K562 (cell line): Measurements from ENCODE around the gene TRPC5OS. TPM values are rescaled to one million over a fixed set of nuclear protein-coding genes. Genes with fewer than 3 reads are reported as not detected.

Experiments used
- ATAC-seq: fragments of 200-7000 bp; cut with Tn5 transposase; 3 replicates; pipeline ENCODE4 v1.9.1; 2020; ENCODE audit warnings: moderate library complexity
- BruUV-seq: library from RNA; stranded (reverse); fragments of 400-500 nt; replicated peaks from 2 replicates; lab custom pipeline; 2021; lab: Mats Ljungman, UMichigan
- CTCF ChIA-PET: fragments of 300-600 bp; formaldehyde crosslinking; extraction: SDS; loops from one replicate; lab custom pipeline; 2021; ENCODE audit warnings: low intra/inter-chr PET ratio; lab: Yijun Ruan, JAX
- POLR2A ChIA-PET: fragments of 300-600, 350-650 bp; sonication (Branson Sonifier 250); formaldehyde crosslinking; extraction: SDS; loops from one replicate; lab custom pipeline; 2021; ENCODE audit warnings: antibody characterized with exemption, inconsistent platforms; lab: Yijun Ruan, JAX
- DNase-seq, 4 experiments: peaks; one replicate each; pipeline versions ENCODE4 v3.0.0 to v3.0.0-alpha.2; 2011 to 2018; ENCODE audit warnings: low spot score in 3 of 4, mixed read lengths in 3 of 4; ENCODE audit errors: extremely low read depth in 1 of 4
- FAIRE-seq: peaks from 2 replicates; lab custom pipeline; 2011; peaks lifted over from hg19 to GRCh38; lab: Jason Lieb, UNC
- H2AFZ ChIP-seq: 2 replicates; pipeline ENCODE4 v1.6.0; 2011; ENCODE audit warnings: low read depth, low read length, control low read depth, inconsistent platforms
- H3K27ac ChIP-seq: fragments of 200-600 bp; 3 replicates; pipeline ENCODE4 v1.8.0; 2011; ENCODE audit warnings: low read depth, mild to moderate bottlenecking, control low read depth, inconsistent platforms, low read length, moderate library complexity, mixed read lengths; ENCODE audit errors: extremely low read depth
- H3K27me3 ChIP-seq, 2 experiments: fragments of 300-600 bp in 1 of 2; 2 replicates in 1 of 2; 3 replicates in 1 of 2; pipeline versions ENCODE4 v1.6.0 to v1.8.0; 2011; ENCODE audit warnings: inconsistent platforms in 2 of 2, low read length in 2 of 2, mild to moderate bottlenecking in 1 of 2, mixed read lengths in 1 of 2, moderate library complexity in 1 of 2; ENCODE audit not compliant: control insufficient read depth in 2 of 2, insufficient read depth in 2 of 2
- H3K36me3 ChIP-seq: fragments of 300-600 bp; 3 replicates; pipeline ENCODE4 v1.8.0; 2011; ENCODE audit warnings: mild to moderate bottlenecking, low read length, inconsistent platforms; ENCODE audit not compliant: control insufficient read depth, insufficient read depth
- H3K4me1 ChIP-seq, 2 experiments: fragments of 200-600 bp in 1 of 2; replicated peaks in 1 of 2; 2 replicates in 1 of 2; 3 replicates in 1 of 2; pipeline versions ENCODE4 v1.5.1 to v1.8.0; 2011; ENCODE audit warnings: inconsistent platforms in 2 of 2, low read length in 2 of 2, mild to moderate bottlenecking in 1 of 2, mixed read lengths in 1 of 2, moderate library complexity in 1 of 2; ENCODE audit not compliant: control insufficient read depth in 2 of 2, insufficient read depth in 2 of 2
- H3K4me2 ChIP-seq: 2 replicates; pipeline ENCODE4 v1.6.1; 2011; ENCODE audit warnings: low read length, control low read depth, inconsistent platforms, mixed read lengths; ENCODE audit not compliant: insufficient read depth
- H3K4me3 ChIP-seq: fragments of 200-600 bp; sonication (generic), shearing (Covaris generic); 2 replicates; pipeline ENCODE4 v1.5.1; 2016; ENCODE audit warnings: control low read depth, inconsistent platforms
- H3K79me2 ChIP-seq: fragments of 200-600 bp; 3 replicates; pipeline ENCODE4 v1.8.0; 2011; ENCODE audit warnings: low read length, inconsistent platforms; ENCODE audit not compliant: control insufficient read depth, insufficient read depth
- H3K9ac ChIP-seq, 2 experiments: 2 replicates each; pipeline versions ENCODE4 v1.6.0 to v1.6.1; 2011; ENCODE audit warnings: low read depth in 2 of 2, low read length in 2 of 2, control low read depth in 1 of 2, inconsistent platforms in 1 of 2, mild to moderate bottlenecking in 1 of 2, mixed read lengths in 1 of 2; ENCODE audit not compliant: insufficient read depth in 1 of 2
- H3K9me1 ChIP-seq: one replicate; pipeline ENCODE4 v1.6.0; 2011; ENCODE audit warnings: inconsistent platforms, mild to moderate bottlenecking, low read length, moderate library complexity; ENCODE audit not compliant: control insufficient read depth, insufficient read depth
- H3K9me3 ChIP-seq: replicated peaks from 2 replicates; pipeline ENCODE4 v1.5.1; 2011; ENCODE audit warnings: low read depth, low read length, inconsistent platforms; ENCODE audit not compliant: control insufficient read depth, insufficient read depth
- H4K20me1 ChIP-seq: replicated peaks from 2 replicates; pipeline ENCODE4 v1.6.1; 2011; ENCODE audit warnings: low read length, inconsistent platforms, mixed read lengths; ENCODE audit not compliant: control insufficient read depth, insufficient read depth
- CBX5 ChIP-seq: IDR thresholded peaks from 2 replicates; pipeline ENCODE4 v1.6.1; 2014; ENCODE audit warnings: low read depth, borderline replicate concordance
- CREB1 ChIP-seq, 2 experiments: sonication (generic) in 1 of 2; formaldehyde crosslinking in 1 of 2; IDR thresholded peaks; 2 replicates each; pipeline versions ENCODE4 v1.6.1 to v1.8.0; 2012 to 2022; ENCODE audit warnings: inconsistent platforms in 1 of 2, mild to moderate bottlenecking in 1 of 2, missing genetic modification reagents in 1 of 2, moderate library complexity in 1 of 2
- DDX20 ChIP-seq: fragments of 450-650 bp; IDR thresholded peaks from 2 replicates; pipeline ENCODE4 v1.6.1; 2016; ENCODE audit warnings: missing genetic modification characterization, low read depth, mild to moderate bottlenecking, missing compliant biosample characterization, moderate library complexity
- E2F3 ChIP-seq: fragments of 250-450 bp; sonication (Bioruptor Pico); IDR thresholded peaks from 2 replicates; pipeline ENCODE4 v1.4.0; 2020; ENCODE audit warnings: mild to moderate bottlenecking
- FOXA1 ChIP-seq: fragments of 450-650 bp; IDR thresholded peaks from 2 replicates; pipeline ENCODE4 v1.6.1; 2016; ENCODE audit warnings: mild to moderate bottlenecking, borderline replicate concordance
- PHTF2 ChIP-seq: fragments of 250-450 bp; sonication (Bioruptor Pico); IDR thresholded peaks from 2 replicates; pipeline ENCODE4 v1.5.0; 2021; ENCODE audit warnings: mild to moderate bottlenecking
- SRSF1 ChIP-seq: fragments of 200-400 bp; formaldehyde crosslinking; IDR thresholded peaks from 2 replicates; pipeline ENCODE4 v1.6.1; 2017; ENCODE audit warnings: mild to moderate bottlenecking, low read depth, low read length, moderate library complexity
- TCF3 ChIP-seq: sonication (generic); formaldehyde crosslinking; IDR thresholded peaks from 2 replicates; pipeline ENCODE4 v1.4.0; 2020; ENCODE audit warnings: mild to moderate bottlenecking, missing genetic modification reagents
- ZBED1 ChIP-seq: IDR thresholded peaks from 2 replicates; pipeline ENCODE4 v1.6.1; 2014
- ZNF143 ChIP-seq: sonication (generic); formaldehyde crosslinking; IDR thresholded peaks from 2 replicates; pipeline ENCODE4 v1.9.0; 2022; ENCODE audit warnings: mild to moderate bottlenecking, missing genetic modification reagents
- ZNF174 ChIP-seq: fragments of 250-450 bp; sonication (Bioruptor Pico); IDR thresholded peaks from 2 replicates; pipeline ENCODE4 v1.4.0; 2020; ENCODE audit warnings: mild to moderate bottlenecking
- WGBS: fragments of 100-300 bp; shearing (Covaris generic); methylation state at CpG from one replicate; pipeline ENCODE4 v1.1.6; 2016; ENCODE audit warnings: low coverage, mixed read lengths; ENCODE audit not compliant: insufficient coverage; ENCODE audit errors: missing lambda C conversion rate; 5-methylcytosine and 5-hydroxymethylcytosine counted together
- in situ Hi-C: fragments of 300-500 bp; cut with MboI; formaldehyde crosslinking; loops from 4 replicates; pipeline ENCODE4 v1.15.0; 2018; ENCODE audit warnings: inconsistent platforms, mixed read lengths
- intact Hi-C: fragments of 100-400 bp; cut with micrococcal nuclease; formaldehyde crosslinking; loops from 2 replicates; pipeline ENCODE4 v1.14.2; 2022
- polyA plus RNA-seq, 8 experiments: library from polyadenylated mRNA; depleted of rRNA in 4 of 8; stranded (reverse) in 5 of 8; unstranded in 3 of 8; fragments of >200 nt; fragmentation: Nextera tagmentation in 2 of 8; fragmentation: Illumina TruSeq in 1 of 8; extraction: Ambion mirVana in 2 of 8; extraction: Trizol in 1 of 8; gene quantifications; 2 replicates each; pipeline versions ENCODE4 v1.2.1 to v1.2.3, GENCODE V29; 2011 to 2014; ENCODE audit warnings: inconsistent platforms in 1 of 8, missing spikeins in 1 of 8
- total RNA-seq, 7 experiments: library from RNA; depleted of rRNA in 6 of 7; stranded (reverse); fragments of >200 nt in 6 of 7; fragmentation: Illumina TruSeq in 2 of 7; extraction: Trizol in 2 of 7; gene quantifications; 2 replicates each; pipeline versions ENCODE4 v1.2.1 to v1.2.3, GENCODE V29; 2011 to 2021; ENCODE audit warnings: low replicate concordance in 1 of 7
- TF ChIP-seq, protein P1 (sequence below), 2 experiments: fragments of 250-450 bp in 1 of 2; fragments of 450-650 bp in 1 of 2; sonication (Bioruptor Pico) in 1 of 2; IDR thresholded peaks; 2 replicates each; pipeline versions ENCODE4 v1.6.1 to v1.8.0; 2016 to 2021; ENCODE audit warnings: mild to moderate bottlenecking in 2 of 2, moderate library complexity in 2 of 2, missing compliant biosample characterization in 1 of 2, missing genetic modification characterization in 1 of 2
- TF ChIP-seq, protein P2 (sequence below): sonication (generic); formaldehyde crosslinking; IDR thresholded peaks from 2 replicates; pipeline ENCODE4 v1.8.0; 2022; ENCODE audit warnings: mild to moderate bottlenecking, missing genetic modification reagents
- TF ChIP-seq, protein P3 (sequence below): fragments of 450-650 bp; formaldehyde crosslinking; IDR thresholded peaks from 2 replicates; pipeline ENCODE4 v1.4.0; 2020; ENCODE audit warnings: mild to moderate bottlenecking, moderate library complexity
- TF ChIP-seq, protein P4 (sequence below): fragments of 250-450 bp; sonication (Bioruptor Pico); IDR thresholded peaks from 2 replicates; pipeline ENCODE4 v1.9.0; 2021; ENCODE audit warnings: mild to moderate bottlenecking, inconsistent platforms
- TF ChIP-seq, protein P5 (sequence below): fragments of 450-650 bp; formaldehyde crosslinking; IDR thresholded peaks from 2 replicates; pipeline ENCODE4 v1.4.0; 2020; ENCODE audit warnings: mild to moderate bottlenecking

TRPC5OS gene
- total and polyA plus RNA-seq, 9 of the 15 experiments (the other 6 are each of a cell fraction or from before 2014, with no cell fraction given): not detected

DNA sequence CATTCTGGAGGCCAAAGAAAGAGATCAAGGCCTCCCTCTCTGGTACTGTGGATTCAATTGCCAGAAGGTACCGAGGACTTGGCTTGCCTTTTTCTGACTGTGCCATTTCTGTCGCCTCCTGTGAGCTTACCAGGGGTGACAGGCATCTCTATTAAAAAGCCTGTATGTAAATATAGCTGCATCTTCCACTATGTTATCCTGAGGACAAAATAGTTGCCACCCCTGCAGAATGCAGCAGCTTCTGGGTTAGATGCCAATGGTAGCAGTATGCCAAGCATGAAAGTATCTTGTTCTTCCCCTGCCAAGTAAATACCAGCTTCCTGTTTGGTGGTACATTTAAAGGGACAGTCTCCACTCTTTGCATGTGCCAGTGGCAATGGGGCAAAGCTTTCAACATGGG, 10.7 kb downstream of the TRPC5OS start (continued):
- TF ChIP-seq, protein P1, sequence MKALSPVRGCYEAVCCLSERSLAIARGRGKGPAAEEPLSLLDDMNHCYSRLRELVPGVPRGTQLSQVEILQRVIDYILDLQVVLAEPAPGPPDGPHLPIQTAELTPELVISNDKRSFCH (CRISPR knock-in tag; IDR thresholded peaks at IDR 0.05): no peak
- TF ChIP-seq, protein P1 (tag; IDR thresholded peaks at IDR 0.05): no peak
- TF ChIP-seq PHTF2 (CRISPR knock-in tag) (no peak), ZBED1 (no peak), FOXA1 (no peak)

DNA sequence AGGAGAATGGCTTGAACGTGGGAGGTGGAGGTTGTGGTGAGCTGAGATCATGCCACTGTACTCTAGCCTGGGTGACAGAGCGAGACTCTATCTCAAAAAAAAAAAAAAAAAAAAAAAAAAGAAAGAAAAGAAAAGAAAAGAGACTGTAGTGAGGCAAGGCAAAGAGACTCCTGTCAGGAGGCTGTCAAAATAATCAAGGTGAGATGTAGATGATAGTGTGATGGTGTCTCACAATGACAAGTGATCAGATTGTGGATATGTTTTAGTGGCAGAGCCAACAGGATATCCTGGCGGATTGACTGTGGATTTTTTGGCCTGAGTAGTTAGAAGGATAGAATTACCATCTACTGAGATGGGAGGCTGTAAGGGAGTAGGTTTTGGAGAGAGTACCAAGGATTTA, 12.6 kb downstream of the TRPC5OS start:
- in situ Hi-C loops: loop anchor here (25.0 kb wide), 1 partner anchor 749 kb away; no protein-coding TSS in a partner anchor
- H3K27ac ChIP-seq: no peak overlapping the region
- no TSS peak for BruUV-seq
- 0 out of 2 replicates have a peak, but pooled peaks cover 3% of the 10 kb centered on the region for H3K9me3 ChIP-seq
- H3K36me3 ChIP-seq: no peaks in the 10 kb centered on the region
- DNase-seq: no peak
- no peaks in the 10 kb centered on the region for H3K9me1 ChIP-seq
- no peaks in the 10 kb centered on the region for H3K79me2 ChIP-seq
- no peak overlapping the region for H3K4me2 ChIP-seq
- H4K20me1 ChIP-seq: no peaks in the 10 kb centered on the region
- TF ChIP-seq E2F3 (CRISPR knock-in tag) (no peak), TCF3 (no peak), ZNF143 (no peak), CREB1 (IDR thresholded peaks at IDR 0.05) (no peak), CREB1 (CRISPR knock-in tag; IDR thresholded peaks at IDR 0.05) (no peak), SRSF1 (no peak), ZNF174 (CRISPR knock-in tag) (no peak), DDX20 (tag) (no peak), CBX5 (no peak)
- TF ChIP-seq, protein P2, sequence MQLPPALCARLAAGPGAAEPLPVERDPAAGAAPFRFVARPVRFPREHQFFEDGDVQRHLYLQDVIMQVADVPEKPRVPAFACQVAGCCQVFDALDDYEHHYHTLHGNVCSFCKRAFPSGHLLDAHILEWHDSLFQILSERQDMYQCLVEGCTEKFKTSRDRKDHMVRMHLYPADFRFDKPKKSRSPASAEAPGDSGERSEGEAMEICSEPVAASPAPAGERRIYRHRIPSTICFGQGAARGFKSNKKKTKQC: no peak
- TF ChIP-seq, protein P3, sequence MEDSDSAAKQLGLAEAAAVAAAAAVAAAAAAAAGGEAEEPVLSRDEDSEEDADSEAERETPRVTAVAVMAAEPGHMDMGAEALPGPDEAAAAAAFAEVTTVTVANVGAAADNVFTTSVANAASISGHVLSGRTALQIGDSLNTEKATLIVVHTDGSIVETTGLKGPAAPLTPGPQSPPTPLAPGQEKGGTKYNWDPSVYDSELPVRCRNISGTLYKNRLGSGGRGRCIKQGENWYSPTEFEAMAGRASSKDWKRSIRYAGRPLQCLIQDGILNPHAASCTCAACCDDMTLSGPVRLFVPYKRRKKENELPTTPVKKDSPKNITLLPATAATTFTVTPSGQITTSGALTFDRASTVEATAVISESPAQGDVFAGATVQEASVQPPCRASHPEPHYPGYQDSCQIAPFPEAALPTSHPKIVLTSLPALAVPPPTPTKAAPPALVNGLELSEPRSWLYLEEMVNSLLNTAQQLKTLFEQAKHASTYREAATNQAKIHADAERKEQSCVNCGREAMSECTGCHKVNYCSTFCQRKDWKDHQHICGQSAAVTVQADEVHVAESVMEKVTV (CRISPR knock-in tag): no peak
- TF ChIP-seq, protein P4, sequence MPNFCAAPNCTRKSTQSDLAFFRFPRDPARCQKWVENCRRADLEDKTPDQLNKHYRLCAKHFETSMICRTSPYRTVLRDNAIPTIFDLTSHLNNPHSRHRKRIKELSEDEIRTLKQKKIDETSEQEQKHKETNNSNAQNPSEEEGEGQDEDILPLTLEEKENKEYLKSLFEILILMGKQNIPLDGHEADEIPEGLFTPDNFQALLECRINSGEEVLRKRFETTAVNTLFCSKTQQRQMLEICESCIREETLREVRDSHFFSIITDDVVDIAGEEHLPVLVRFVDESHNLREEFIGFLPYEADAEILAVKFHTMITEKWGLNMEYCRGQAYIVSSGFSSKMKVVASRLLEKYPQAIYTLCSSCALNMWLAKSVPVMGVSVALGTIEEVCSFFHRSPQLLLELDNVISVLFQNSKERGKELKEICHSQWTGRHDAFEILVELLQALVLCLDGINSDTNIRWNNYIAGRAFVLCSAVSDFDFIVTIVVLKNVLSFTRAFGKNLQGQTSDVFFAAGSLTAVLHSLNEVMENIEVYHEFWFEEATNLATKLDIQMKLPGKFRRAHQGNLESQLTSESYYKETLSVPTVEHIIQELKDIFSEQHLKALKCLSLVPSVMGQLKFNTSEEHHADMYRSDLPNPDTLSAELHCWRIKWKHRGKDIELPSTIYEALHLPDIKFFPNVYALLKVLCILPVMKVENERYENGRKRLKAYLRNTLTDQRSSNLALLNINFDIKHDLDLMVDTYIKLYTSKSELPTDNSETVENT (CRISPR knock-in tag): no peak
- TF ChIP-seq, protein P5, sequence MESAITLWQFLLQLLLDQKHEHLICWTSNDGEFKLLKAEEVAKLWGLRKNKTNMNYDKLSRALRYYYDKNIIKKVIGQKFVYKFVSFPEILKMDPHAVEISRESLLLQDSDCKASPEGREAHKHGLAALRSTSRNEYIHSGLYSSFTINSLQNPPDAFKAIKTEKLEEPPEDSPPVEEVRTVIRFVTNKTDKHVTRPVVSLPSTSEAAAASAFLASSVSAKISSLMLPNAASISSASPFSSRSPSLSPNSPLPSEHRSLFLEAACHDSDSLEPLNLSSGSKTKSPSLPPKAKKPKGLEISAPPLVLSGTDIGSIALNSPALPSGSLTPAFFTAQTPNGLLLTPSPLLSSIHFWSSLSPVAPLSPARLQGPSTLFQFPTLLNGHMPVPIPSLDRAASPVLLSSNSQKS (CRISPR knock-in tag): no peak
- H3K27me3 ChIP-seq: no peaks in the 10 kb centered on the region
- WGBS: 0% methylated on average over 1 of the region's 3 CpGs
- no peak for ATAC-seq
- POLR2A ChIA-PET: no interaction called here
- H3K4me3 ChIP-seq: no peak overlapping the region
- intact Hi-C loops: no loop called here
- FAIRE-seq: no peak
- no peak overlapping the region for H2AFZ ChIP-seq
- H3K9ac ChIP-seq: no peak overlapping the region
- H3K4me1 ChIP-seq: no peaks in the 10 kb centered on the region
- CTCF ChIA-PET: no interaction called here
